HG03095 (cell line): ENCODE data around the gene TK2.
"Not testable (repeated sequence)": the region's sequence is repeated elsewhere in the genome, so short reads cannot be mapped to it uniquely, and the experiment has no call there.

Experiments used
- ATAC-seq: cut with Tn5 transposase; IDR thresholded peaks from one replicate; pipeline ENCODE4 v1.9.1; 2021; ENCODE audit warnings: moderate library complexity; ENCODE audit not compliant: unreplicated experiment

Gene TK2

DNA sequence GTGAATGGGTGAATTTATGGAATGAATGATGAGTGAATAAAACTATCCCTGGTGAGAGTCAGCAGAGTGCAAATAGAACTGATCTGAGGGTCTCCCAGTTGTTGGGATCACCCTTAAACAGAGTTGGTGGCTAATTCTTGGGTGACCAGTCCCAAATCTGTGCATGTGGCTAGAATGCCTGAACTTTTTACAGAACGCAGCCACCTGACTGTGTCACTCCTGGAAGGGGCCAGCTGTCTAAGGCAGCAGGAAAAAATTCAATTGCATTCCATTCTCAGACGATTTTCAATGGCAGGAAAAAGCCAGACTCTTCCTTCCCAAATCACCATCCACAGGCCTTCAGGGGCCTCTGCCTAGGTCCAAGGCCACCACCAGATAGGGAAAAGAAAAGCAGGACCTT is 79.4 kb downstream of the TK2 start:
- no peak for ATAC-seq

DNA sequence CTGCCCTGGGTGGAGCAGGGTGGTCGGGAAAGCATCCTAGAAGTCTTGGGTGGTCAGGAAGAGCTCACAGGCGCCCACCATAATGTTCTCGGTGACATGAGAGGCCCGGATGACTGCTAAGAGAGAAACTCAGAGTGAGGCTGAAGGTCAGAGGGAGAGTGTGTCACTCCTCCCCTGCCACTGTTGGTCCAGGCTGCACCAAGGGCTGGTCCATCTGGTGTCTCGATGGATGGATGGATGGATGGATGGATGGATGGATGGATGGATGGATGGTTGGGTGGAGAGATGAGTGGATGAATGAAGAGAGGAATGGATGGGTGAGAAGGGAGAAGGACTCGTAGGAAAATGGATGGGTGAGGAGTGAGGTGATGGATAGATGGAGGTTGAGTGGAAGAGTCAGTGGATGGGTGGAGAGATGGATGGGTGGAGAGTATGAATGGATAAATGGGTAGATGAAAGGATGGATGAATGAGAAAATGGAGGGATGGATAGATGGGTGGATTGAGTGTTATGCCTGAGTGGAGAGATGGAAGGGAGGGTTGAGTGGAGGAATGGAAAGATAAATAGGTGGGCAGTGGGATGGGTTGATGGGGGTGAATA is 79.9 kb downstream of the TK2 start:
- no peak for ATAC-seq

DNA sequence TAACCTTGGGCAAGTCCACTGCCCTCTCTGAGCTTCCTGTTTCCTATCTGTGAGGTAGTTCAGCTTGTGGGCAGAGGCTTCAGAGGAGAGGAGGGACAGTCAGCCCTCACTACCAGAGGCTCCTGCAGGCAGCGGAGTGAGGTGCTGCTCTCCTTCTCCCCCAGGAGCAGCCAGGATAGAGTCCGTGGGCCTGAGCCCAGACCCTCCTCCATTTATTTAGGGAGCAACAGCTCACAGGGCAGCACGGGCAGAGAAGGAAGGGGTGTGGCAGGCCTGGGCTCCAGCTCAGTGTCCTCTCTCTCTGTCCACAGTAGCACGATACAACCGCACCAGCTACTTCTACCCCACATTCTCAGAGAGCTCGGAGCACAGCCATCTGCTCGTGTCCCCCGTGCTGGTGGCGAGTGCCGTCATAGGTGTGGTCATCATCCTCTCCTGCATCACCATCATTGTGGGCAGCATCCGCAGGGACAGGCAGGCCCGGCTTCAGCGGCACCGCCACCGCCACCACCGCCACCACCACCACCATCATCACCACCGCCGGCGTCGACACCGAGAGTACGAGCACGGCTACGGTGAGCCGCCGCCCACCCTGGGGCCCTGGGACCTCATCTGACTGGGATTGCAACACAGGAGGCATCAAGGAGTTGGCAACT is 80.5 kb downstream of the TK2 start:
- no peak for ATAC-seq

DNA sequence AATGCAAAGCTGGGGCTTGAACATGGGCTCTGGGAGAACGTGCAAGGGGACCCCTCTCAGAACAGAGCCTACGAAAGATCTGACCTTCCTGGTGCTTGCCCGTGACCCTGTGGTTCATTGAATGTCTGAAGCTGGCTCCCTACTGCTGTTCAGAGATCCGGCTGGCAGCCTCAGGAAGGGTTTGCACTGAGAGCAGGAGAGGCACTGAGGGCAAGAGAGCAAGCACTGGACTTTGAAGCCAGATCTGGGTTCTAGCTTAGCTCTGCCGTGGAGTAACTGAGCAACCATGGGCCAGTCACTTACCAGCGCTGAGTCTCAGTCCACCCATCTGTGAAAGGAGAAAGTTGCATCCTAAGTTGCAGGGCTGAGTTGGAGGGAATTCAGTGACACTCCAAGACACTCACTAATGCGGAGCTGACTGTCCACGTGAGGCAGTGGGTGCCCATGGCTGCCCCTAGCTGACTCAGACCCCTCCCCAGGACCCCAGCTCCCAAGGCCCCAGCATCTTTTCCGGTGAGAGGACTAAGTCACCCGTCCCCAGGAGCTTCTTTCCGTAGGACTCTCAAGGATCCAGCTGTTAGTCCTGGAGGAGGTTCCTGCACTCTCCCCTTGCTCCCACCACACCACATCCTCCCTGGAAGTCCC is 81.5 kb downstream of the TK2 start:
- ATAC-seq = no peak

DNA sequence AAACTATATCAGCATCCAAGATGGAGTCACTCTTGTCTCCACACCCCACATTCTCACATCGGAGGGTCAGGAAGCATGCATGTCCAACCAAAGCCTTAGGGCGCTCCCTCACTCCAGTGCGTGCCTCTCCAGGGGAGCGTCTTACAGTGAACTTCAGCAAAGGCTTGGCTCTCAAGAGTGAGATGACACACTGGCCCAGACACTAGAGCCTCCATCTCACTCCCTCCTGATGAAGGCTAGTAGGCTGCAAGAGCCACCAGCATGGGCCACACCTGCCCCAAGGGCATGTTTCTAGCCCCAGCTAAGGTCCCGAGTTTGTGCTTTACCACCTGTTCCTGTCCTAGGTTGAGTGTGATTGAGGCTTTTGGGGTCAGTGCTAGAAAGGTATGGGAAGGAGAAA is 82.3 kb downstream of the TK2 start:
- ATAC-seq = no peak

DNA sequence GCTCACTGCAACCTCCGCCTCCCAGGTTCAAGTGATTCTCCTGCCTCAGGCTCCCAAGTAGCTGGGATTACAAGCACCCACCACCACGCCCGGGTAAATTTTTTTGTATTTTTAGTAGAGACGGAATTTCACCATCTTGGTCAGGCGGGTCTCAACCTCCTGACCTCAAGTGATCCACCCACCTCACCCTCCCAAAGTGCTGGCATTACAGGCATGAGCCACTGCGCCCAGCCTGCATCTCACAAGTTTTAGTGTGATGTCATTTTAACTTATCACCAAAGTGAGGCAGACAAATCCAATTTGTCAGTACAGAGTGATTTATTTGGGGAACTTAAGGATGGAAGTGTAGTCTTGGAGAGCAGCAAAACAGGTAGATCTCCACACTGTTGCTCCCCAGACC is 83.3 kb downstream of the TK2 start:
- ATAC-seq = not testable (repeated sequence)

DNA sequence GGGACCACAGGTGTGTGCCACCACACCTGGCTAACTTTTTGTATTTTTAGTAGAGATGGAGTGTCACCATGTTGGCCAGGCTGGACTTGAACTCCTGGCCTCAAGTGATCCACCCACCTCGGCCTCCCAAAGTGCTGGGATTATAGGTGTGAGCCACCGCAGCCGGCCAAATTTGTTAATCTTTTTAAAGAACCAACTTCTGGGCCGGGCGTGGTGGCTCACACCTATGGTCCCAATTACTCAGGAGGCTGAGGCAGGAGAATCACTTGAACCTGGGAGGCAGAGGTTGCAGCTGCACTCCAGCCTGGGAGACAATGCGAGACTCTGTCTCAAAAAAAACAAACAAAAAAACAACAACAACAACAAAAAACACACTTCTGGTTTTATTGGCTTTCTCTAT is 84.0 kb downstream of the TK2 start:
- ATAC-seq = not testable (repeated sequence)

DNA sequence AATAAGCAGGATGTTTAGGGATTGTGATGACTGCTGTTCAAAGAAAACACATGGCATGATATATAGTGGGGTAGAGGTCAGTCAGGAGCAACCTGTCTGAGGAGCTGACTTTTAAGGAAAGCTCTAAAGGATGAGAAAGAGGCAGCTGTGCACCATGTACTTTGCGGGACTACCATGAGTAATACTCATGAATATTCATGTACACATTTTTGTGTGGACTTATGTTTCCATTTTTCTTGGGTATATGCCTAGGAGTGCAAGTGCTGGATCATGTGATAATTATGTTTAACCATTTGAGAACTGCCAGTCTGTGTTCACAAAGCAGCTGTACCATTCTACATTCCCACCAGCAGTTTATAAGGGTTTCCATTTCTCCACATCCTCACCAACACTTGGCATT is 87.0 kb downstream of the TK2 start:
- ATAC-seq = no peak

DNA sequence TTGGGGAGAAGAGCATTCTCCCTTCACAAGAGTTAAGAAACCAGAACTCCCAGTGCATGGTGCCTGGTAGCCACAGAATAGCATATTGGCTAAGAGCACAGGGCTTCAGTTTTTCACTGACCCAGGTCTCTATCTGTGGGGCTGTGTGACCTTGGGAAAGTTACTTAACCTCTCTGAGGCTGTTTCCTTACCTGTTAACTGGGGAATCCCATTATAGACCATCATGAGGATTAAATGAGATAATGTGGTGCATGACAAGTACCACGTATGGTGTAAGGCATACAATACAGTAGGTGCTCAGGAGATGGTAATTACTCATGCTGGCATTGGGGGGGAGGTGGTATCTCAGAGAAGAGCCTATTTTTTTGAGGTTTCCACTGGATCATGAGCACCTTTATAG is 89.2 kb downstream of the TK2 start:
- no peak for ATAC-seq

DNA sequence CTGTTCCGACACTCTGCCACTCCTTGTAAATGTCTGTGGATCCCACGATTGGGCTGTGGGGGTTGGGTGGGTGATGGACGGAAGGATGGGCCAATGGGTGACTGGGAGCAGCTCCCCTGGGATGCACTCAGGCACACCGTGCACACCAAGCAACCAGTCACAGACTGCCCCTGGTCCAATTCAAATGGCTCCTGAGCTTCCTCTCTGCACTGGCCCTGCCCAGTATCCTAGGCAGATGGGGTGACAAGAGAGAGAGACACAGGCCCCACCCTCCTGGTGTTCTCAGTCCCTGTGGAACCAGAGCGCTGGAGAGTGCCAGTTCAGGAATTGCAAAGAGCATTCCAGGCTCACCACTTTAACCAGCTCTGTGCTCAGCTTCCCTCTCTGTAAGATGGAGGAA is 90.0 kb downstream of the TK2 start:
- ATAC-seq = no peak

DNA sequence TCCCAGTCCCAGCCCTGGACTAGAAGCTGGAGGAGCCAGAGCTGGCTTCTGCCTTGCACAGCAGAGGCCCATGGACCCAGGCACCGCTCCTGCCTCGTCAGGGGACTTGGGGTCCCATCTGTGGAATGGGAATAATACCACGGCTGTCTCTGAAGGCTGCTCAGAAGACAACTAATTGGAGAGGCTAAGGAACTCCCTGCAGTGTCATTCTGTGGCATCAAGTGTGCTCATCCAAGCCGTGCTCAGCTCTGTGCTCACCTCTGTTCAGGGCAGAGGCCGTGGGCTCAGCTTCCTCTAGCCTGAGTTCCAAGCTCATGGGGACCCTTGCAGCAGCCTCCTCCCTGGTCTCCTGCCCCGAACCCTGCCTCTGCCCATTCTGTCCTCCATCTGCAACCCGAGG is 91.1 kb downstream of the TK2 start:
- no peak for ATAC-seq

DNA sequence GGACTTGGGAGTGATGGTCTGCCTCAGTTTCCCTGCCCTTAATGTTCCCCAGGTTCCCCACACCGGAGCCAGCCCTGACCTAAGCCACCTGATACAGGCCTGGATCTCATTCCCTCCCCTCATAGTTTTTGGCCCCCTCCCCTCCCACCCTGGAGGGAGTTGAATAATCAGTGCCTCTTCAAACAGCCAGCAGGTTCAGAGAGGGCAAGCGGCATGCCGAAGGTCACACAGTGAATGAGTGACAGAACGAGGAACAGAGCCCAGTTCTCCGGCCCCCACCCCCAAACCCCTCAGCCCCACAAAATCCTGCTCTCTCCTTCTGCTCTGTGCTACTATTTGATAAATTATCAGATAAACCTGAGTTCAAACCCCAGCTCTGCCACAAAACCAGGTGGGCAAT is 91.6 kb downstream of the TK2 start:
- ATAC-seq = no peak
